CD8-positive, alpha-beta memory T cell (primary cell): Measurements from ENCODE around the gene TMEM225. TPM values are rescaled to one million over a fixed set of nuclear protein-coding genes. Genes with fewer than 3 reads are reported as not detected.
"Not testable (repeated sequence)": the region's sequence is repeated elsewhere in the genome, so short reads cannot be mapped to it uniquely, and the experiment has no call there.

Experiments
- CTCF ChIA-PET: fragments of 350-600 bp; sonication (Branson Sonifier 250); formaldehyde crosslinking; loops from one replicate; lab custom pipeline; 2021; ENCODE audit warnings: antibody characterized with exemption; lab: Charles Lee
- POLR2A ChIA-PET: fragments of 350-600 bp; sonication (Branson Sonifier 250); formaldehyde crosslinking; loops from one replicate; lab custom pipeline; 2021; ENCODE audit warnings: antibody characterized with exemption; lab: Charles Lee
- DNase-seq, 5 donors: peaks; one replicate each; pipeline versions ENCODE4 v3.0.0 to v3.0.0-alpha.2; 2020 to 2022; ENCODE audit warnings: mixed read lengths in 1 of 5
- H3K27ac ChIP-seq: one replicate; pipeline ENCODE4 v1.7.0; 2013; ENCODE audit warnings: low read depth, mild to moderate bottlenecking, low read length, moderate library complexity
- H3K27me3 ChIP-seq: 2 replicates; pipeline ENCODE4 v1.7.0; 2013; ENCODE audit warnings: low read length, mild to moderate bottlenecking; ENCODE audit not compliant: insufficient read depth, poor library complexity, severe bottlenecking
- H3K36me3 ChIP-seq: 2 replicates; pipeline ENCODE4 v1.7.0; 2013; ENCODE audit warnings: mild to moderate bottlenecking, low read length, moderate library complexity; ENCODE audit not compliant: insufficient read depth
- H3K4me1 ChIP-seq: 2 replicates; pipeline ENCODE4 v1.7.0; 2013; ENCODE audit warnings: mild to moderate bottlenecking, low read length, moderate library complexity; ENCODE audit not compliant: insufficient read depth
- H3K4me3 ChIP-seq: 2 replicates; pipeline ENCODE4 v1.7.0; 2013; ENCODE audit warnings: mild to moderate bottlenecking, low read length
- H3K9me3 ChIP-seq: 2 replicates; pipeline ENCODE4 v1.7.0; 2013; ENCODE audit warnings: mild to moderate bottlenecking, low read length
- H3K27ac Mint-ChIP-seq, 8 donors: one replicate each; pipeline ENCODE4 v1.8.0; 2020 to 2021; ENCODE audit warnings: mixed read lengths in 8 of 8, mild to moderate bottlenecking in 6 of 8, inconsistent platforms in 3 of 8, moderate library complexity in 3 of 8
- H3K27me3 Mint-ChIP-seq, 2 donors: one replicate each; pipeline ENCODE4 v1.8.0; 2020 to 2021; ENCODE audit warnings: mixed read lengths in 2 of 2, mild to moderate bottlenecking in 1 of 2, moderate library complexity in 1 of 2
- H3K36me3 Mint-ChIP-seq, 3 donors: one replicate each; pipeline ENCODE4 v1.8.0; 2020 to 2021; ENCODE audit warnings: mixed read lengths in 3 of 3, inconsistent platforms in 1 of 3, mild to moderate bottlenecking in 1 of 3
- H3K4me1 Mint-ChIP-seq, 3 donors: one replicate each; pipeline ENCODE4 v1.8.0; 2020 to 2021; ENCODE audit warnings: mixed read lengths in 3 of 3, inconsistent platforms in 1 of 3, mild to moderate bottlenecking in 1 of 3
- H3K4me3 Mint-ChIP-seq, 7 donors: one replicate each; pipeline ENCODE4 v1.8.0; 2020 to 2021; ENCODE audit warnings: mixed read lengths in 7 of 7, mild to moderate bottlenecking in 6 of 7, moderate library complexity in 4 of 7, inconsistent platforms in 2 of 7
- H3K9me3 Mint-ChIP-seq, 5 donors: one replicate each; pipeline ENCODE4 v1.8.0; 2020 to 2022; ENCODE audit warnings: mixed read lengths in 5 of 5, mild to moderate bottlenecking in 3 of 5, moderate library complexity in 2 of 5, inconsistent platforms in 1 of 5
- polyA plus RNA-seq: library from polyadenylated mRNA; unstranded; fragments of 300-500 nt; fragmentation: Illumina TruSeq; gene quantifications from one replicate; pipeline ENCODE4 v1.2.3, GENCODE V29; 2021
- total RNA-seq, 2 experiments: library from RNA; stranded (reverse); gene quantifications; one replicate each; pipeline ENCODE4 v1.2.3, GENCODE V29; 2021

TMEM225 gene
- total and polyA plus RNA-seq, 3 experiments from 2014 or later: not detected

GRCh38 chr11:123892031-123892430 lies 6.6 kb upstream of the TMEM225 start:
- Mint-ChIP-seq H3K27ac (no peak overlapping the region), H3K36me3 (no peaks in the 10 kb centered on the region), H3K9me3 (no peaks in the 10 kb centered on the region), H3K27me3 (no peaks in the 10 kb centered on the region), H3K4me3 (no peak overlapping the region), H3K4me1 (no peaks in the 10 kb centered on the region)
- no peak overlapping the region for H3K4me3 ChIP-seq
- ChIA-PET POLR2A (no interaction called here), CTCF (no interaction called here)
- no peaks in the 10 kb centered on the region for H3K36me3 ChIP-seq
- no peak overlapping the region for H3K27ac ChIP-seq
- no peaks in the 10 kb centered on the region for H3K9me3 ChIP-seq
- no peaks in the 10 kb centered on the region for H3K4me1 ChIP-seq
- H3K27me3 ChIP-seq: no peaks in the 10 kb centered on the region
- DNase-seq: no peak

GRCh38 chr11:123880912-123881311 lies 4.6 kb downstream of the TMEM225 start:
- no peaks in the 10 kb centered on the region for H3K27me3 ChIP-seq
- Mint-ChIP-seq H3K27ac (no peak overlapping the region), H3K27me3 (peaks cover 0 to 3% of the 10 kb centered on the region in 2 donors), H3K9me3 (peaks cover 0 to 5% (median 0%) of the 10 kb centered on the region in 5 donors), H3K36me3 (no peaks in the 10 kb centered on the region), H3K4me3 (no peak overlapping the region), H3K4me1 (no peaks in the 10 kb centered on the region)
- no peak for DNase-seq
- no peaks in the 10 kb centered on the region for H3K9me3 ChIP-seq
- ChIA-PET POLR2A (no interaction called here), CTCF (no interaction called here)
- no peaks in the 10 kb centered on the region for H3K36me3 ChIP-seq
- no peak overlapping the region for H3K4me3 ChIP-seq
- H3K4me1 ChIP-seq: no peaks in the 10 kb centered on the region
- no peak overlapping the region for H3K27ac ChIP-seq

GRCh38 chr11:123867795-123868194 lies 17.7 kb downstream of the TMEM225 start:
- H3K27ac ChIP-seq, DNase-seq, H3K27me3 ChIP-seq, H3K36me3 ChIP-seq, H3K4me3 ChIP-seq, H3K4me1 ChIP-seq, H3K27me3 Mint-ChIP-seq, H3K9me3 ChIP-seq, H3K27ac Mint-ChIP-seq, H3K4me1 Mint-ChIP-seq, POLR2A ChIA-PET, H3K9me3 Mint-ChIP-seq, H3K4me3 Mint-ChIP-seq, CTCF ChIA-PET, H3K36me3 Mint-ChIP-seq: not testable (repeated sequence)

- H3K4me1 Mint-ChIP-seq, H3K27ac Mint-ChIP-seq, H3K9me3 ChIP-seq, H3K27me3 Mint-ChIP-seq, H3K4me3 Mint-ChIP-seq, H3K36me3 Mint-ChIP-seq, H3K27me3 ChIP-seq, DNase-seq, CTCF ChIA-PET, H3K9me3 Mint-ChIP-seq, H3K4me3 ChIP-seq, POLR2A ChIA-PET, H3K36me3 ChIP-seq, H3K27ac ChIP-seq, H3K4me1 ChIP-seq: not testable (repeated sequence)
Measured at GRCh38 chr11:123865293-123865692, 20.2 kb downstream of the TMEM225 start.

GRCh38 chr11:123859731-123860130 lies 25.7 kb downstream of the TMEM225 start:
- H3K27ac Mint-ChIP-seq: no peak overlapping the region
- no peak overlapping the region for H3K4me3 ChIP-seq
- no peaks in the 10 kb centered on the region for H3K36me3 Mint-ChIP-seq
- no peaks in the 10 kb centered on the region for H3K27me3 Mint-ChIP-seq
- CTCF ChIA-PET: no interaction called here
- no peak overlapping the region for H3K4me3 Mint-ChIP-seq
- no peaks in the 10 kb centered on the region for H3K9me3 ChIP-seq
- H3K9me3 Mint-ChIP-seq: peaks cover 0 to 8% (median 2%) of the 10 kb centered on the region in 5 donors
- H3K27me3 ChIP-seq: no peaks in the 10 kb centered on the region
- H3K27ac ChIP-seq: no peak overlapping the region
- POLR2A ChIA-PET: no interaction called here
- H3K36me3 ChIP-seq: no peaks in the 10 kb centered on the region
- H3K4me1 ChIP-seq: no peaks in the 10 kb centered on the region
- no peak for DNase-seq
- H3K4me1 Mint-ChIP-seq: no peaks in the 10 kb centered on the region

- Mint-ChIP-seq H3K27ac (no peak overlapping the region), H3K4me3 (no peak overlapping the region), H3K36me3 (no peaks in the 10 kb centered on the region), H3K9me3 (peaks cover 0 to 8% (median 2%) of the 10 kb centered on the region in 5 donors), H3K4me1 (no peaks in the 10 kb centered on the region), H3K27me3 (peaks cover 2 to 8% of the 10 kb centered on the region in 2 donors)
- DNase-seq: no peak
- POLR2A ChIA-PET: no interaction called here
- H3K36me3 ChIP-seq: no peaks in the 10 kb centered on the region
- CTCF ChIA-PET: no interaction called here
- no peaks in the 10 kb centered on the region for H3K27me3 ChIP-seq
- H3K27ac ChIP-seq: no peak overlapping the region
- H3K4me3 ChIP-seq: no peak overlapping the region
- H3K4me1 ChIP-seq: no peaks in the 10 kb centered on the region
- H3K9me3 ChIP-seq: no peaks in the 10 kb centered on the region
Measured at GRCh38 chr11:123856444-123856843, 29.0 kb downstream of the TMEM225 start.

GRCh38 chr11:123853038-123853437 lies 32.4 kb downstream of the TMEM225 start:
- DNase-seq: no peak
- H3K27ac Mint-ChIP-seq: no peak overlapping the region
- no peaks in the 10 kb centered on the region for H3K4me1 Mint-ChIP-seq
- no peaks in the 10 kb centered on the region for H3K36me3 ChIP-seq
- CTCF ChIA-PET: no interaction called here
- H3K4me1 ChIP-seq: no peaks in the 10 kb centered on the region
- H3K36me3 Mint-ChIP-seq: no peaks in the 10 kb centered on the region
- peaks cover 2 to 8% of the 10 kb centered on the region in 2 donors for H3K27me3 Mint-ChIP-seq
- H3K9me3 ChIP-seq: no peaks in the 10 kb centered on the region
- H3K4me3 ChIP-seq: no peak overlapping the region
- H3K27ac ChIP-seq: no peak overlapping the region
- H3K4me3 Mint-ChIP-seq: no peak overlapping the region
- POLR2A ChIA-PET: no interaction called here
- H3K9me3 Mint-ChIP-seq: peaks cover 0 to 8% (median 2%) of the 10 kb centered on the region in 5 donors
- no peaks in the 10 kb centered on the region for H3K27me3 ChIP-seq

- DNase-seq: no peak
- Histone ChIP-seq H3K36me3 (no peaks in the 10 kb centered on the region), H3K4me1 (no peaks in the 10 kb centered on the region), H3K27ac (no peak overlapping the region), H3K9me3 (no peaks in the 10 kb centered on the region), H3K4me3 (no peak overlapping the region), H3K27me3 (no peaks in the 10 kb centered on the region)
- Mint-ChIP-seq H3K4me1 (no peaks in the 10 kb centered on the region), H3K9me3 (peaks cover 0 to 3% (median under 1%) of the 10 kb centered on the region in 5 donors), H3K27ac (no peak overlapping the region), H3K36me3 (no peaks in the 10 kb centered on the region), H3K27me3 (peaks cover 2 to 8% of the 10 kb centered on the region in 2 donors), H3K4me3 (no peak overlapping the region)
- ChIA-PET POLR2A (no interaction called here), CTCF (no interaction called here)
Measured at GRCh38 chr11:123852321-123852720, 33.1 kb downstream of the TMEM225 start.

GRCh38 chr11:123851110-123851509 lies 34.4 kb downstream of the TMEM225 start:
- no peaks in the 10 kb centered on the region for H3K36me3 ChIP-seq
- Mint-ChIP-seq H3K4me3 (no peak overlapping the region), H3K9me3 (peaks cover 0 to under 1% (median 0%) of the 10 kb centered on the region in 5 donors), H3K27ac (no peak overlapping the region), H3K36me3 (no peaks in the 10 kb centered on the region), H3K4me1 (no peaks in the 10 kb centered on the region), H3K27me3 (peaks cover 2 to 8% of the 10 kb centered on the region in 2 donors)
- CTCF ChIA-PET: no interaction called here
- POLR2A ChIA-PET: no interaction called here
- H3K4me1 ChIP-seq: no peaks in the 10 kb centered on the region
- no peak overlapping the region for H3K4me3 ChIP-seq
- H3K27ac ChIP-seq: no peak overlapping the region
- H3K9me3 ChIP-seq: no peaks in the 10 kb centered on the region
- H3K27me3 ChIP-seq: no peaks in the 10 kb centered on the region
- DNase-seq: no peak
